ENCODE measurements around the gene TNIP2.

GRCh38 chr4:2696423-2696822 is 59.7 kb downstream of the TNIP2 start:
- TF ChIP-seq CTCF (IDR thresholded peaks at IDR 0.05) (no peak), POLR2A (IDR thresholded peaks at IDR 0.05) (no peak)

Data from uterus (tissue), 2 donors.